ENCODE data around the gene ABCF3. TPM values are rescaled to one million over a fixed set of nuclear protein-coding genes. Genes with fewer than 3 reads are reported as not detected.

ABCF3 gene
- total RNA-seq, 1 donor from 2014 or later: 60.5 TPM

DNA sequence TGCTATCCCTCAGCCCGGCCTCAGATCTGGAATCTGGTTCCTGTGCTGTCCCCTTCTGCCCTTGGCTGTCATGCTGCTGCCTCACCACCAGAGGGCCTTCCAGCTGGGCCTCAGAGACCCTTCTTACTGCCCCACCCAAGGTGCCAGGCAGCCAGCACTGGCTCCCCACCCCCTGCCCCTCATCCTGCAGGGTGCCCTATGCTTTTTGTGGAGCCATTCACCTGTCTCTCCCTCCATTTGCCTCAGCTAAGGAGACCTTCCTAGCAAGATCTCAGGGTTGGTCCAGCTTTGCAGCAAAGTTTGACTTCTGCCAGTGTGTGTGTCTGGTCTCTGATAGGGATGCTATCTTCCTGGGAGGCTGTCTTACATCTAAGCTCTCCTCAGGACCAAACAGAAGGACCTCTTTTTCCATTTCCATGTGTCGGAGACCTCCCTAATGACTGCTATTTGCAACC lies 41.5 kb downstream of the ABCF3 start:
- Mint-ChIP-seq H3K4me1 (ENCODE audit: unreplicated experiment) (peaks cover 5% of the 10 kb centered on the region), H3K27ac (ENCODE audit: unreplicated experiment) (no peak overlapping the region), H3K36me3 (ENCODE audit: unreplicated experiment) (no peaks in the 10 kb centered on the region), H3K27me3 (ENCODE audit: unreplicated experiment) (peaks cover 50% of the 10 kb centered on the region), H3K9me3 (ENCODE audit: unreplicated experiment) (no peaks in the 10 kb centered on the region), H3K4me3 (ENCODE audit: unreplicated experiment) (no peak overlapping the region)
- TF ChIP-seq CTCF (IDR thresholded peaks at IDR 0.05): peak; percentile 73
- DNase-seq (ENCODE audit: extremely low spot score, unreplicated experiment): no peak

DNA sequence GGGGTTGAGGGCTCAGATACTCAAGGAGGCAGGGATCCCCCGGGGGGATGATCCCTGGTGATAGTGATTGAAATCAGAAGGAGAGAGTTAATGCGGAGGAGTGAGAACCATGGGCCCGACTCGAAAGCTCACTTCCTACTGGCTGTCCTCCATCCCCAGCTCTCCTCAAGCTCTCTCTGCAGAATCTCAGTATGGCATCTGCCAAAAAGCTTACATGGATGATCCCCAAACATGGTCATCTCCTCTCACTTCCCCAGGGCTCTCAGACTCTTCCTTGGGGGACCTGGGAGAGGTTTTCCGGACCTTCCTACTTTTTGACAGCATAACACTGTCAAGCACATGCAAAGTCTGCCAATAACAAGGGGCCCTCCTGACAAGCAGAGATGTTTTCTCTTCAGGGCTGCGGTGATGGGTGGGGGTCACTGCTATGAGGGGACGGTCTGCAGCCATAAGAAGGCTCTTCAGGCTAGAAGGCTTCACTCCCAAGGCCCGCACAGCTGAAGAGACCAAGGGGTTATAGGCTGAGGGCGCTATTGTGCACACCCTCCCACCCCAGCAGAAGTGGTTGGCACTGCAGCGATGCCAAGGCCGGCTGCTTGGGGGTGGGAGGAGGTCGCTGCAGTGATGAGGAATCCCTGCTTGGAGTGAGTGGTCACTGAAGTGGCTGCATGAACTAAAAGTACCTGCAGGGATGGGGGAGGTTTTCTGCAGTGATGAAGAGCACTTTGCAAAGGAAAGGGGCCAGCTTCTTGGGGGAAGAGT lies 42.6 kb downstream of the ABCF3 start:
- H3K27ac Mint-ChIP-seq (ENCODE audit: unreplicated experiment): no peak overlapping the region
- peak overlapping the region; percentile 70 for H3K4me3 Mint-ChIP-seq (ENCODE audit: unreplicated experiment)
- peaks cover 5% of the 10 kb centered on the region for H3K4me1 Mint-ChIP-seq (ENCODE audit: unreplicated experiment)
- H3K9me3 Mint-ChIP-seq (ENCODE audit: unreplicated experiment): no peaks in the 10 kb centered on the region
- TF ChIP-seq CTCF (IDR thresholded peaks at IDR 0.05): no peak
- DNase-seq (ENCODE audit: extremely low spot score, unreplicated experiment): no peak
- peaks cover 52% of the 10 kb centered on the region for H3K27me3 Mint-ChIP-seq (ENCODE audit: unreplicated experiment)
- no peaks in the 10 kb centered on the region for H3K36me3 Mint-ChIP-seq (ENCODE audit: unreplicated experiment)

- peak; percentile 24 for TF ChIP-seq CTCF (IDR thresholded peaks at IDR 0.05)
- Mint-ChIP-seq H3K9me3 (ENCODE audit: unreplicated experiment) (no peaks in the 10 kb centered on the region), H3K4me3 (ENCODE audit: unreplicated experiment) (peak within 1 kb of the TSS; percentile 70), H3K4me1 (ENCODE audit: unreplicated experiment) (peaks cover 5% of the 10 kb centered on the region), H3K27me3 (ENCODE audit: unreplicated experiment) (peaks cover 48% of the 10 kb centered on the region), H3K36me3 (ENCODE audit: unreplicated experiment) (no peaks in the 10 kb centered on the region), H3K27ac (ENCODE audit: unreplicated experiment) (no peak within 1 kb of the TSS)
- peak; percentile 86 for DNase-seq (ENCODE audit: extremely low spot score, unreplicated experiment)
Measured at GRCh38 chr3:184229394-184230080, 43.5 kb downstream of the ABCF3 start, which contains the start of gene VWA5B2. TSS of gene VWA5B2 (plus strand) at chr3:184229585. CDS start at chr3:184230529, 944 bp downstream.

DNA sequence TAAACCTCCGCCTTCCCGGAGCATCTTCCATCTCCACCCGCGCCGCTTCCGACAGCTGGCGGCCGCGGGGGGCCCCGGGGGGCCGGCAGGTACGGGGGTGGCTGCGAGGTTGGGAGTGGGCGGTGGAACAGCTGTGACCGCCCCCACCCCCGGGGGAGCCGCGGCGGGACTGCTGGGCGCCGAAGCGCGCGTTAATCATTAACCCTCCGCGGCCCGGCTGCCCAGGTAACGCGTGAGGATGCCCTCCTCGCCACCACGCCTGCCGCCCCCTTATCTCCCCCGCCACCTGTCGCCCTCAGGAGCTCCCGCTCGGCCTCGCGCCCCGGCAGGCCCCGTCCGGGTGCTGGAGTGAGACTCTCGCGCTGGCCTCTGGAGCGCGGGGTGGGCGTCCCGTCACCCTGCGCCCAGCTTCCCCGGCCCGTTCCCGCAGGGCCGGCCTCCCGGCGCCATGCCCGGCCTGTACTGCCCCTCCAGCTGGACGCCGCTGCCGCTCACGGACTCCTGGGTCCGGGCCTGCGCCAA lies 44.1 kb downstream of the ABCF3 start:
- Mint-ChIP-seq H3K36me3 (ENCODE audit: unreplicated experiment) (no peaks in the 10 kb centered on the region), H3K9me3 (ENCODE audit: unreplicated experiment) (no peaks in the 10 kb centered on the region), H3K27me3 (ENCODE audit: unreplicated experiment) (peaks cover 45% of the 10 kb centered on the region), H3K4me3 (ENCODE audit: unreplicated experiment) (no peak overlapping the region), H3K4me1 (ENCODE audit: unreplicated experiment) (peaks cover 5% of the 10 kb centered on the region), H3K27ac (ENCODE audit: unreplicated experiment) (no peak overlapping the region)
- TF ChIP-seq CTCF (IDR thresholded peaks at IDR 0.05): no peak
- DNase-seq (ENCODE audit: extremely low spot score, unreplicated experiment): no peak

All from osteocyte (in vitro differentiated cells).